A549 (cell line): Measurements from ENCODE around the gene UGT1A10.

Experiments used
- CTCF ChIP-seq: fragments of >200 bp; sonication (Bioruptor Twin); formaldehyde crosslinking; IDR thresholded peaks from 3 replicates; pipeline ENCODE4 v1.5.1; 2016
- GATA3 ChIP-seq: IDR thresholded peaks from 2 replicates; pipeline ENCODE4 v1.6.1; 2012; ENCODE audit warnings: borderline replicate concordance
- HMGXB4 ChIP-seq: fragments of 250-450 bp; sonication (Bioruptor Pico); IDR thresholded peaks from 2 replicates; pipeline ENCODE4 v1.5.0; 2021; ENCODE audit warnings: mild to moderate bottlenecking, moderate library complexity, borderline replicate concordance
- MYC ChIP-seq: IDR thresholded peaks from 2 replicates; pipeline ENCODE4 v1.6.1; 2012; ENCODE audit warnings: mild to moderate bottlenecking, inconsistent platforms, low read length, improper control_type of control experiment, borderline replicate concordance
- POLR2A ChIP-seq: IDR thresholded peaks from 2 replicates; pipeline ENCODE4 v1.6.1; 2012; ENCODE audit warnings: mild to moderate bottlenecking, low read length
- POLR2AphosphoS2 ChIP-seq: conservative IDR thresholded peaks from 2 replicates; pipeline ENCODE4 v1.6.1; 2012; ENCODE audit warnings: low read length, improper control_type of control experiment, inconsistent platforms
- RAD21 ChIP-seq, 2 experiments: fragments of >200 bp in 1 of 2; sonication (Bioruptor Twin) in 1 of 2; formaldehyde crosslinking in 1 of 2; IDR thresholded peaks in 1 of 2; conservative IDR thresholded peaks in 1 of 2; 2 replicates in 1 of 2; 3 replicates in 1 of 2; pipeline ENCODE4 v1.6.1; 2012 to 2018; ENCODE audit warnings: inconsistent platforms in 1 of 2
- RNF2 ChIP-seq: fragments of 200-600 bp; sonication (generic); IDR thresholded peaks from 2 replicates; pipeline ENCODE4 v1.6.1; 2016; ENCODE audit warnings: low read depth, mild to moderate bottlenecking, antibody characterized with exemption, moderate library complexity, borderline replicate concordance
- SREBF2 ChIP-seq: fragments of 450-650 bp; IDR thresholded peaks from 2 replicates; pipeline ENCODE4 v1.6.1; 2014; ENCODE audit warnings: mild to moderate bottlenecking, moderate library complexity
- TFCP2L1 ChIP-seq: fragments of 250-450 bp; sonication (Bioruptor Pico); IDR thresholded peaks from 2 replicates; pipeline ENCODE4 v1.5.0; 2021; ENCODE audit warnings: mild to moderate bottlenecking
- USF2 ChIP-seq: fragments of 450-650 bp; IDR thresholded peaks from 2 replicates; pipeline ENCODE4 v1.6.1; 2014; ENCODE audit warnings: antibody characterized with exemption
- TF ChIP-seq, protein P1 (sequence below): IDR thresholded peaks from 2 replicates; pipeline ENCODE4 v1.6.1; 2012

DNA sequence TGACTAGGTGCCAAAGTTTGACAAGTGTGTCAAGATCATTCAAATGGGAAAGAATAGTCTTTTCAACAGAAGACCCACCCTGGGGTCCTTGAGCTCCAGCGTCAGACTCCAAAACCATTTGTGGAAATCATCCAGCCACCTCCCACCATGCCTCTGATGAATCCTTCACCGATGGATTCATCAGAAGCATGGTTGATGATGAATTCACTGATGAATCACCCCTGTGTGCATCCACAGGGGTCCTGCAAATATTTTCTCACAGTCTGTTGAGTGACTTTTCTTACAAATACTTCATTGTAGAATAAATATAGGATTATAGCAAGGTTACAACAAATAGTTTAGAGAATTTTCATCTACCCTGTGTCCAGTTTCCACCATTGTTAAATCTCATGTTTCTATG lies 39.8 kb downstream of the UGT1A10 start:
- TF ChIP-seq CTCF (no peak), GATA3 (peak; percentile 91; the same call in 1 of the 2 replicates), POLR2A (no peak), USF2 (no peak), POLR2AphosphoS2 (no peak), SREBF2 (no peak), MYC (no peak), HMGXB4 (CRISPR knock-in tag) (no peak), RAD21 (conservative IDR thresholded peaks at IDR 0.05 in 1 of 2, IDR thresholded peaks at IDR 0.05 in 1 of 2) (no peak), TFCP2L1 (CRISPR knock-in tag) (no peak), RNF2 (no peak)
- TF ChIP-seq, protein P1, sequence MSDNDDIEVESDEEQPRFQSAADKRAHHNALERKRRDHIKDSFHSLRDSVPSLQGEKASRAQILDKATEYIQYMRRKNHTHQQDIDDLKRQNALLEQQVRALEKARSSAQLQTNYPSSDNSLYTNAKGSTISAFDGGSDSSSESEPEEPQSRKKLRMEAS: peak; percentile 45; the same call in 1 of the 2 replicates
